Thyroid gland (tissue), 4 donors: ENCODE results near the gene HS6ST3. TPM values are rescaled to one million over a fixed set of nuclear protein-coding genes. Genes with fewer than 3 reads are reported as not detected.

Experiments used
- DNase-seq, 2 donors: peaks; one replicate each; pipeline ENCODE4 v3.0.0-alpha.2; 2019
- H3K27ac ChIP-seq, 3 donors: fragments of 200-600 bp; sonication (generic); 1 replicate in 2 of 3; 2 replicates in 1 of 3; pipeline ENCODE4 v1.5.1; 2016 to 2019; ENCODE audit warnings: mild to moderate bottlenecking in 1 of 3, moderate library complexity in 1 of 3
- H3K27me3 ChIP-seq: fragments of 200-600 bp; sonication (generic); one replicate; pipeline ENCODE4 v1.5.1; 2019
- H3K36me3 ChIP-seq, 2 donors: fragments of 200-600 bp; sonication (generic); one replicate each; pipeline ENCODE4 v1.5.1; 2016 to 2019
- H3K4me1 ChIP-seq, 2 donors: fragments of 200-600 bp; sonication (generic); one replicate each; pipeline ENCODE4 v1.5.1; 2017 to 2019
- H3K4me3 ChIP-seq, 3 donors: fragments of 200-600 bp; sonication (generic); replicated peaks in 1 of 3; 1 replicate in 2 of 3; 2 replicates in 1 of 3; pipeline ENCODE4 v1.5.1; 2016; ENCODE audit warnings: mild to moderate bottlenecking in 1 of 3
- H3K9me3 ChIP-seq: fragments of 200-600 bp; sonication (generic); one replicate; pipeline ENCODE4 v1.5.1; 2017
- CTCF ChIP-seq, 6 experiments: fragments of 200-600 bp in 3 of 6; fragments of 450-650 bp in 3 of 6; sonication (generic) in 3 of 6; IDR thresholded peaks; one replicate each; pipeline ENCODE4 v1.5.1; 2016 to 2019; ENCODE audit warnings: antibody characterized with exemption in 6 of 6, mild to moderate bottlenecking in 2 of 6, inconsistent platforms in 1 of 6, moderate library complexity in 1 of 6
- POLR2A ChIP-seq, 2 donors: fragments of 450-650 bp; IDR thresholded peaks; one replicate each; pipeline ENCODE4 v1.6.1; 2017; ENCODE audit warnings: antibody characterized with exemption in 2 of 2, mild to moderate bottlenecking in 2 of 2, moderate library complexity in 1 of 2
- WGBS, 2 donors: methylation state at CpG; one replicate each; pipeline ENCODE4 v1.1.5; 2017; 5-methylcytosine and 5-hydroxymethylcytosine counted together
- intact Hi-C: fragments of 100-400 bp; cut with DNase I; formaldehyde crosslinking; loops from one replicate; pipeline ENCODE4 v1.15.1; 2023
- total RNA-seq, 4 donors: library from RNA; depleted of rRNA; stranded (reverse); fragments of >200 nt; gene quantifications; one replicate each; pipeline ENCODE4 v1.2.3, GENCODE V29; 2016

Gene HS6ST3
- total RNA-seq, 4 donors from 2014 or later = 2.0 to 5.8 (median 5.0) TPM

DNA sequence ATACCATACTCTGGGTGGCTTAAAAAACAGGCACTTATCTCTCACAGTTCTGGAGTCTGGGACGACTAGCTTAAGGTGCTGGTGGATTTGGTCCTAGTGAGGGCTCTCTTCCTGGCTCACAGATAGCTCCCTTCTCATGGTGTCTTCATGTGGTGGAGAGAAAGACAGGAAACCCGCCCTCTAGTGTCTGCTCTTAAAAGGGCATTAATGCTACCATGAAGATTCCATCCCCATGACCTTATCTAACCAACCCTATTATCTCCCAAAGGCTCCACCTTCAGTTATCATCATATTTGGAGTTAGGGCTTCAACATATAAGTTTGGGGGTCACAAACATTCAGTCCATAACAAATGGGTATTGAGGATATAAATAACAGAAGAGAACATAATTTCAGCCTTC is 139.4 kb downstream of the HS6ST3 start:
- 18 to 44% methylated on average over 2 of the region's 2 CpGs for WGBS, 2 donors

GRCh38 chr13:96238241-96238640 is 148.3 kb downstream of the HS6ST3 start:
- H3K4me3 ChIP-seq = no peak overlapping the region
- no peaks in the 10 kb centered on the region for H3K9me3 ChIP-seq
- H3K27me3 ChIP-seq = no peaks in the 10 kb centered on the region
- 83 to 86% methylated on average over 5 of the region's 5 CpGs for WGBS, 2 donors
- no peak for TF ChIP-seq CTCF (IDR thresholded peaks at IDR 0.05)
- TF ChIP-seq POLR2A (IDR thresholded peaks at IDR 0.05) = no peak
- no peaks in the 10 kb centered on the region for H3K4me1 ChIP-seq
- DNase-seq = no peak
- no peaks in the 10 kb centered on the region for H3K36me3 ChIP-seq
- intact Hi-C loops = no loop called here
- H3K27ac ChIP-seq = no peak overlapping the region

More for the DNA sequence above, 139.4 kb downstream of the HS6ST3 start:
- Histone ChIP-seq H3K9me3 (no peaks in the 10 kb centered on the region), H3K36me3 (no peaks in the 10 kb centered on the region), H3K4me1 (no peaks in the 10 kb centered on the region), H3K27ac (no peak overlapping the region), H3K4me3 (no peak overlapping the region), H3K27me3 (no peaks in the 10 kb centered on the region)
- DNase-seq = no peak
- no peak for TF ChIP-seq POLR2A (IDR thresholded peaks at IDR 0.05)
- intact Hi-C loops = no loop called here

- Histone ChIP-seq H3K9me3 (no peaks in the 10 kb centered on the region), H3K36me3 (no peaks in the 10 kb centered on the region), H3K4me3 (no peak overlapping the region), H3K4me1 (no peaks in the 10 kb centered on the region), H3K27ac (no peak overlapping the region), H3K27me3 (no peaks in the 10 kb centered on the region)
- TF ChIP-seq POLR2A (IDR thresholded peaks at IDR 0.05) (no peak), CTCF (IDR thresholded peaks at IDR 0.05) (no peak)
- DNase-seq = no peak
- intact Hi-C loops = no loop called here
- 74 to 75% methylated on average over 5 of the region's 5 CpGs for WGBS, 2 donors
Measured at GRCh38 chr13:96238861-96239260, 149.0 kb downstream of the HS6ST3 start.

DNA sequence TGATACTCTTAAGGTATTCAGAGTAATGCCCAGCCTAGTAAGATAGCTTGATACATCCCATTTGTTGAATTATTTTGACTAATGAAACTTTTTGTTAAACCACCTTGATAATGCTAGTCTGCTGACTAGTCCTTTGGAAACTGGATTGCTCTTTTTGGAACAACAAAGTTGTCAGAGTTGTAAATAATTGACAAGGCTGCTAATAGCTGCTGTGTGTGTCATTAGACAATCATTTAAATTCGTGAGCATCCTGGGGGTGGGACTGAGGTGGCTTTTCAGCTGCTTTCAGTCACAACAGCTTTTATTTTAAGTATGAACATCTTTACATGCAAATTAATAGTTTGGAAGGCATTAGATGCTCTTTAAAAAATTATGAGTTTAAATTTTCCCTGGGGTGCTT is 153.5 kb downstream of the HS6ST3 start:
- intact Hi-C loops = no loop called here
- WGBS, 2 donors = 72 to 91% methylated on average over 1 of the region's 1 CpG
- no peak for DNase-seq
- no peak for TF ChIP-seq CTCF (IDR thresholded peaks at IDR 0.05)
- TF ChIP-seq POLR2A (IDR thresholded peaks at IDR 0.05) = no peak
- no peaks in the 10 kb centered on the region for H3K9me3 ChIP-seq
- H3K27ac ChIP-seq = no peak overlapping the region
- H3K36me3 ChIP-seq = no peaks in the 10 kb centered on the region
- no peaks in the 10 kb centered on the region for H3K27me3 ChIP-seq
- no peaks in the 10 kb centered on the region for H3K4me1 ChIP-seq
- no peak overlapping the region for H3K4me3 ChIP-seq

DNA sequence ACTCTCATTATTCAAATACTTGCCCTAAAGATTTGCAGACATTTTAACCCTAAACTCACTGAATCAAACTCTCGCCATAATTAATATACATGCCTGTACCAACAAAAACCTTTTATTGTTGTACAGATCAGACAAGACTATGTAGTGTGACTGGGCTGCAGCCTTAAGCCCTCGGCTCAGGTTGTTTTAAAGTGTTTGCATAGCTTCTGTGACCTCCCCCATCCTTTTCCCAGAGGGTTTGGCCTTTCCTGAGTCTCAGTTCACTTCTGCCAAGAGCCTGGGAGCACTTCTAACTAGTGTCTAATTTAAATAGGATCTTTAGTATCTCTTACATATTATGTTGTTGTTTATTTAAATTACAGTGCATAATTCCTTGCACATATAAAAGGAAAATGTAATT is 158.2 kb downstream of the HS6ST3 start:
- Histone ChIP-seq H3K9me3 (no peaks in the 10 kb centered on the region), H3K36me3 (no peaks in the 10 kb centered on the region), H3K27ac (no peak overlapping the region), H3K4me1 (no peaks in the 10 kb centered on the region), H3K27me3 (no peaks in the 10 kb centered on the region), H3K4me3 (no peak overlapping the region)
- intact Hi-C loops = no loop called here
- WGBS, 2 donors = 49 to 59% methylated on average over 2 of the region's 2 CpGs
- no peak for DNase-seq
- TF ChIP-seq POLR2A (IDR thresholded peaks at IDR 0.05) = no peak
- no peak for TF ChIP-seq CTCF (IDR thresholded peaks at IDR 0.05)

- TF ChIP-seq CTCF (IDR thresholded peaks at IDR 0.05) = no peak
- DNase-seq = no peak
- WGBS, 2 donors = 60 to 70% methylated on average over 1 of the region's 1 CpG
- H3K9me3 ChIP-seq = no peaks in the 10 kb centered on the region
- H3K36me3 ChIP-seq = no peaks in the 10 kb centered on the region
- intact Hi-C loops = no loop called here
- H3K4me1 ChIP-seq = no peaks in the 10 kb centered on the region
- H3K27ac ChIP-seq = no peak overlapping the region
- H3K4me3 ChIP-seq = no peak overlapping the region
- no peaks in the 10 kb centered on the region for H3K27me3 ChIP-seq
Measured at GRCh38 chr13:96248996-96249395, 159.1 kb downstream of the HS6ST3 start.
